ENCODE measurements around the gene GNB1. TPM values are rescaled to one million over a fixed set of nuclear protein-coding genes. Genes with fewer than 3 reads are reported as not detected.

Gene GNB1
- total RNA-seq, 4 donors from 2014 or later: 154 to 200 (median 174) TPM

DNA sequence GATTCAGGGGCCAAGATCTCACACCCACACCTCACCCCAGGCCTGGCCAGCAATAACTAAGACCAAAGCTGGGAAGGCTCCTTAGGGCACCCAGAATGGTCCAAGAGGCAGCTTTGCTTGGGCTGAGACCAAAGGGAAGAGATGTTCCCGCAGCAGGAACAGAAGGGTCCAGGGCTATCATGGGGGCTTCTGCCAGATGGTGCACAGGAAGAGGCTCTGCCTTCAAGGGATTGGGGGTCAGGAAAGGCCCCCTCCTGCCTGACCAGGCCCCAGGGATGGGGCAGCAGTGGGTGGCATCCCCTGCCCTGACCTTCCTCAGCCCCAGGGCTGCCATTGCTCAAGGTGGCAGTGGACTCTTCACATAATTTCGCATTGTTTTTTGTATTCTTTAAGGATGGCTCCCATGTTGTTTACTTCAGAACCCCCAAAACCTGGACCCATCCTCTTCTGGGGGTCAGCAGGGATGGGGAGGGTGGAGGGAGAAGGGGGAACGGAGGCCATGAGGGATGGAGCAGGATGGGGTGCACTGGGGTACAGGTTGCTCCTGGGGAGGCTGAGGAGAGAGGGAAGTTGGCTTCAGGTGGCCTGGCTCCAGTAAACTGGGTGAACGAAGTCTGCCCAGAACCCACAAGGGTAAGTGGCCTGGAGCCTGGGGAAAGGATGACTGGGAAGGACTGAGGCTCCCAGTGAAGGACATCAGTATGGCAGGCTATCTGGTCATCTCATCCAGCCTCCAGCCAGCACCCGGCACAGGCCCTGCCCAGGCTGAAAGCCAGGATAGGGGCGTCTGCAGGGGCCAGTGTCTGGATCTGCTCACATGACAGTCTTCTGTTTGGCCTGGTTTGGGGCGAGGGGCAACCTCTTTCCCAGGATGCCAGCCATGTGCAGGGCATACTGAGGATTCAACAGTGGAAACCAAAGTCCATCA, 110.0 kb downstream of the GNB1 start:
- Histone ChIP-seq H3K27me3 (no peaks in the 10 kb centered on the region), H3K4me1 (peaks cover 50 to 75% of the 10 kb centered on the region in 2 donors), H3K36me3 (peaks cover 0 to 3% of the 10 kb centered on the region in 2 donors), H3K4me3 (replicated peaks in 1 of 3) (no peak overlapping the region), H3K9me3 (no peaks in the 10 kb centered on the region), H3K27ac (peak overlapping the region in 1 of 3 donors; percentile 44)
- no peak for DNase-seq
- 90 to 91% methylated on average over 7 of the region's 7 CpGs for WGBS, 2 donors
- TF ChIP-seq, protein P1, sequence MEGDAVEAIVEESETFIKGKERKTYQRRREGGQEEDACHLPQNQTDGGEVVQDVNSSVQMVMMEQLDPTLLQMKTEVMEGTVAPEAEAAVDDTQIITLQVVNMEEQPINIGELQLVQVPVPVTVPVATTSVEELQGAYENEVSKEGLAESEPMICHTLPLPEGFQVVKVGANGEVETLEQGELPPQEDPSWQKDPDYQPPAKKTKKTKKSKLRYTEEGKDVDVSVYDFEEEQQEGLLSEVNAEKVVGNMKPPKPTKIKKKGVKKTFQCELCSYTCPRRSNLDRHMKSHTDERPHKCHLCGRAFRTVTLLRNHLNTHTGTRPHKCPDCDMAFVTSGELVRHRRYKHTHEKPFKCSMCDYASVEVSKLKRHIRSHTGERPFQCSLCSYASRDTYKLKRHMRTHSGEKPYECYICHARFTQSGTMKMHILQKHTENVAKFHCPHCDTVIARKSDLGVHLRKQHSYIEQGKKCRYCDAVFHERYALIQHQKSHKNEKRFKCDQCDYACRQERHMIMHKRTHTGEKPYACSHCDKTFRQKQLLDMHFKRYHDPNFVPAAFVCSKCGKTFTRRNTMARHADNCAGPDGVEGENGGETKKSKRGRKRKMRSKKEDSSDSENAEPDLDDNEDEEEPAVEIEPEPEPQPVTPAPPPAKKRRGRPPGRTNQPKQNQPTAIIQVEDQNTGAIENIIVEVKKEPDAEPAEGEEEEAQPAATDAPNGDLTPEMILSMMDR (IDR thresholded peaks at IDR 0.05): no peak
- TF ChIP-seq POLR2A (IDR thresholded peaks at IDR 0.05): no peak
- intact Hi-C loops (cut with DNase I): no loop called here

DNA sequence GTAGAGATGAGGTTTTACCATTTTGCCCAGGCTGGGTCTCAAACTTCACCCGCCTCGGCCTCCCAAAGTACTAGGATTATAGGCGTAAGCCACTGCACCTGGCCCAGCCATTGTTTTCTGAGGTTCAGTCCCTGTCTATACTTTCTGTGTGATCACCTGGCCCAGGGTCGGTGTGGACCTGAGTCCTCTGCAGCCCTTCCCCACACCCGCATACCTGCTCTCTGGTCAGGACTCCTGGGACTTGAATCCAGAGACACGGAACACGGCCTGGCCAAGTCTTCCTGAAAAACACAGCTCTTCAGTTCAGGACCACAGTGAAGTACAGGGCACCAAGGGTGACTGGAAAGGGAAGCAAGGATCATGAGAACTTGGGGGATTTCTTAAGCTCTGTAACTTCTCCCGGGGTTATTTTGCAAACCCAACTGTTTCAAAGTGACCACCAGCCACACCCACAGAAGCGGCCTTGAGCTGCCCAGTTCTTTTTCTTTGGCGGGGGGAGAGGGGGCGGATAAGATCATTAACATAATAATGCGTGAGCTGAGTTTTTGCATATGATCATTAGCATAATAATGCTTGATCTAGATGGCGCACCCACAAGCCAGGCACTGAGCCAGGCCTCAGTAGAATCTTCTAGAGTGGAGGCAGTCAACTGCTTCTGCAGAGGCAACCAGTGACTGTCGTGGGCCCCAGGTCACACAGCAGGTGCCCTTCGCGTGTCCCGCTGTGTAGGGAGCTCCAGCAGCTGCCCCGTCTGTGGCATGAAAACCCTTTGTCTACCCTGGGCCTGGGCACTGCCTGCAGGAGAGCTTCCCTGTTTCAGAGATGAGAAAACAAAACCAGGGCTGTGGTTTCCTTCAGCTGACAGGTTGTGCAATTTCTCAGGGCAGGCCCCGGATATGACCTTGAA, 110.9 kb downstream of the GNB1 start:
- whole genome bisulfite sequencing, 2 donors: 62 to 77% methylated on average over 14 to 18 of the region's 19 CpGs
- no peaks in the 10 kb centered on the region for H3K27me3 ChIP-seq
- intact Hi-C loops (cut with DNase I): loop anchor here (5.0 kb wide), 1 partner anchor 112 kb away; the partner anchor contains the start of gene GNB1
- no peak for DNase-seq
- H3K4me3 ChIP-seq (replicated peaks in 1 of 3): no peak overlapping the region
- peaks cover 53 to 78% of the 10 kb centered on the region in 2 donors for H3K4me1 ChIP-seq
- H3K36me3 ChIP-seq: peaks cover 0 to 2% of the 10 kb centered on the region in 2 donors
- no peaks in the 10 kb centered on the region for H3K9me3 ChIP-seq
- peak overlapping the region in 2 of 3 donors; percentile 44 to 75 for H3K27ac ChIP-seq
- TF ChIP-seq, protein P1 (IDR thresholded peaks at IDR 0.05): no peak
- no peak for TF ChIP-seq POLR2A (IDR thresholded peaks at IDR 0.05)

DNA sequence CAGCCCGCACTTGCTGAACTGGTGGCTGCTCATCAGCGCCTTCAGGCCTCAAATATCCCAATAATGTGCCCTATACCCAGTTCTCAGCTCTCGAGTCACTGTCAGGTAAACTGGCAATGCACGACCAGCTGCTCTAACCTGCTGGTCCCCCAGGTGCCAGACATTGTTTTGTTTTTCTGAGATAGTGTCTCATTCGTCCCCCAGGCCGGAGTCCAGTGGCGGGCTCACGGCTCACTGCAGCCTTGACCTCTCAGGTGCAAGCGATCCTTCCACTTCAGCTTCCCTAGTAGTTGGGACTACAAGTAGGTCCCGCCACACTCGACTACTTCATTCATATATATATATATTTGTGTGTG, 111.6 kb downstream of the GNB1 start:
- no peak for DNase-seq
- no peak for TF ChIP-seq POLR2A (IDR thresholded peaks at IDR 0.05)
- TF ChIP-seq, protein P1 (IDR thresholded peaks at IDR 0.05): no peak
- Histone ChIP-seq H3K9me3 (no peaks in the 10 kb centered on the region), H3K4me3 (replicated peaks in 1 of 3) (peak overlapping the region in 2 of 3 donors; percentile 1 to 71), H3K4me1 (peaks cover 52 to 80% of the 10 kb centered on the region in 2 donors), H3K36me3 (no peaks in the 10 kb centered on the region), H3K27me3 (no peaks in the 10 kb centered on the region), H3K27ac (peak overlapping the region in 2 of 3 donors; percentile 75 to 79)
- WGBS, 2 donors: 68 to 76% methylated on average over 9 to 11 of the region's 11 CpGs
- intact Hi-C loops (cut with DNase I): loop anchor here (5.0 kb wide), 1 partner anchor 113 kb away; the partner anchor contains the start of gene GNB1

DNA sequence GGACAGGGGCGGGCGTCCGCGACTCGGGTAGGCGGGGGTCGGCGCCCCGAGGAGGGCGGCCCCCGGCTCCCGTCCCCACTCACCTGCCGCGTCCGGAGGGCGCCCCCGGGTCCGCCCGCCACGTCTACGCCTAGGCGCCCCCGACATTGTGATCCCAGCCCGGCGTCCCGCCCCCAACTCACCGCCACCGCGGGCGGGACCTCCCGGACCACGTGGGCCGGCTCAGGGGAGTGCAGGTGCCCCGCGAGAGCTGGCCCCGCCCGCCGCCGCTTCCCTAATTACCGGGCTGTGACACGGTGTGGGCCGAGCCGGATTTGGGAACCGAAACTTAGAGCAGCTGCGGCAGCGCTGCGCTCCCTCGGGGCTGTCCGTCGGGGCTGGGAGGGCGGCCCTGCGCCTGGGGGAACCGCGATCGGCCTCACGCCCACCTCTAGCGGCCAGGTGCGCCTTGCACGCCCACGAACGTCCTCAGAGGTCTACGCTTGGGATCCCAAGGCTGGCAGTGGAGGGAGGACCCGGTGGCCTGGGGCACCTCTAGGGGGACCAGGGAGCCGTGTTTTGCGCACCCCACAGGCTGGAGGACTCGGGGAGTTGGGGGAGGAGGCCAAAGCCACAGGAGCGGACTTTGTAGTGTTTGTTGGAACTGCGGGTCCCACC, 112.1 kb downstream of the GNB1 start:
- intact Hi-C loops (cut with DNase I): loop anchor here (5.0 kb wide), 1 partner anchor 114 kb away; the partner anchor contains the start of gene GNB1
- Histone ChIP-seq H3K4me3 (replicated peaks in 1 of 3) (peak overlapping the region; percentile 1 to 71 (median 37)), H3K4me1 (peaks cover 52 to 79% of the 10 kb centered on the region in 2 donors), H3K27me3 (no peaks in the 10 kb centered on the region), H3K36me3 (no peaks in the 10 kb centered on the region), H3K9me3 (no peaks in the 10 kb centered on the region), H3K27ac (peak overlapping the region; percentile 3 to 79 (median 75))
- TF ChIP-seq POLR2A (IDR thresholded peaks at IDR 0.05): peak in 1 of 2 donors; percentile 34
- TF ChIP-seq, protein P1 (IDR thresholded peaks at IDR 0.05): peak in 2 of 6 experiments; percentile 21 to 24
- peak; percentile 88 to 90 for DNase-seq
- 3 to 4% methylated on average over 15 to 25 of the region's 68 CpGs for WGBS, 2 donors
